H9 (cell line): ENCODE measurements around the gene ZNF416. TPM values are rescaled to one million over a fixed set of nuclear protein-coding genes. Genes with fewer than 3 reads are reported as not detected.

Experiments
- DNase-seq: peaks from one replicate; pipeline ENCODE4 v3.0.0-alpha.2; 2017
- H2AFZ ChIP-seq: one replicate; pipeline ENCODE4 v1.6.1; 2013; ENCODE audit warnings: mild to moderate bottlenecking, low read length, control low read depth, moderate library complexity
- H2AK5ac ChIP-seq: 2 replicates; pipeline ENCODE4 v1.6.1; 2013; ENCODE audit warnings: low read length, control low read depth, mixed read lengths; ENCODE audit not compliant: insufficient read length
- H2BK120ac ChIP-seq: one replicate; pipeline ENCODE4 v1.6.1; 2013; ENCODE audit warnings: low read depth, mild to moderate bottlenecking, low read length, control low read depth, inconsistent platforms; ENCODE audit not compliant: poor library complexity, severe bottlenecking
- H2BK12ac ChIP-seq: 2 replicates; pipeline ENCODE4 v1.6.1; 2013; ENCODE audit warnings: low read length, control low read depth, mixed read lengths, low read depth; ENCODE audit not compliant: insufficient read length
- H2BK15ac ChIP-seq: 2 replicates; pipeline ENCODE4 v1.6.1; 2013; ENCODE audit warnings: low read depth, low read length, control low read depth
- H2BK20ac ChIP-seq: one replicate; pipeline ENCODE4 v1.6.1; 2013; ENCODE audit warnings: low read depth, mild to moderate bottlenecking, low read length, control low read depth, inconsistent platforms; ENCODE audit not compliant: poor library complexity, severe bottlenecking
- H2BK5ac ChIP-seq: 2 replicates; pipeline ENCODE4 v1.6.1; 2013; ENCODE audit warnings: low read length, control low read depth, mixed read lengths; ENCODE audit not compliant: insufficient read length
- H3K14ac ChIP-seq: 2 replicates; pipeline ENCODE4 v1.6.1; 2013; ENCODE audit warnings: low read length, control low read depth; ENCODE audit not compliant: insufficient read depth
- H3K18ac ChIP-seq: 2 replicates; pipeline ENCODE4 v1.6.1; 2013; ENCODE audit warnings: low read depth, mild to moderate bottlenecking, mixed read lengths, low read length, control low read depth; ENCODE audit not compliant: insufficient read length
- H3K23ac ChIP-seq: 2 replicates; pipeline ENCODE4 v1.6.1; 2013; ENCODE audit warnings: low read length, control low read depth, mixed read lengths, low read depth; ENCODE audit not compliant: insufficient read length
- H3K23me2 ChIP-seq: 2 replicates; pipeline ENCODE4 v1.6.1; 2013; ENCODE audit warnings: low read depth, mild to moderate bottlenecking, mixed read lengths, low read length, control low read depth; ENCODE audit not compliant: insufficient read length, poor library complexity, severe bottlenecking
- H3K27ac ChIP-seq: 2 replicates; pipeline ENCODE4 v1.5.1; 2013; ENCODE audit warnings: low read length, control low read depth, mixed read lengths, low read depth; ENCODE audit not compliant: insufficient read length
- H3K27me3 ChIP-seq: 2 replicates; pipeline ENCODE4 v1.6.1; 2013; ENCODE audit warnings: low read length, control low read depth, inconsistent platforms; ENCODE audit not compliant: insufficient read depth
- H3K4ac ChIP-seq: 2 replicates; pipeline ENCODE4 v1.6.1; 2013; ENCODE audit warnings: low read depth, mild to moderate bottlenecking, control low read depth, inconsistent platforms, low read length, moderate library complexity
- H3K4me1 ChIP-seq: 2 replicates; pipeline ENCODE4 v1.6.1; 2013; ENCODE audit warnings: low read length, control low read depth, inconsistent platforms; ENCODE audit not compliant: insufficient read depth
- H3K4me2 ChIP-seq: 2 replicates; pipeline ENCODE4 v1.6.1; 2013; ENCODE audit warnings: low read length, control low read depth, mixed read lengths; ENCODE audit not compliant: insufficient read length, insufficient read depth
- H3K56ac ChIP-seq: 2 replicates; pipeline ENCODE4 v1.6.1; 2013; ENCODE audit warnings: low read depth, mild to moderate bottlenecking, mixed read lengths, low read length, control low read depth; ENCODE audit not compliant: insufficient read length
- H3K79me1 ChIP-seq: 2 replicates; pipeline ENCODE4 v1.6.1; 2013; ENCODE audit warnings: low read depth, mild to moderate bottlenecking, moderate library complexity, low read length, control low read depth, inconsistent platforms; ENCODE audit not compliant: insufficient read depth, poor library complexity, severe bottlenecking
- H3K79me2 ChIP-seq: 2 replicates; pipeline ENCODE4 v1.6.1; 2013; ENCODE audit warnings: low read length, control low read depth, inconsistent platforms; ENCODE audit not compliant: insufficient read depth
- H3K9ac ChIP-seq: 2 replicates; pipeline ENCODE4 v1.6.1; 2013; ENCODE audit warnings: low read length, control low read depth, mixed read lengths; ENCODE audit not compliant: insufficient read length; ENCODE audit errors: extremely low read depth
- H3K9me3 ChIP-seq: one replicate; pipeline ENCODE4 v1.6.1; 2013; ENCODE audit warnings: low read depth, low read length, inconsistent platforms; ENCODE audit not compliant: control insufficient read depth
- H3T11ph ChIP-seq: one replicate; pipeline ENCODE4 v1.6.1; 2013; ENCODE audit warnings: mild to moderate bottlenecking, low read length, control low read depth, inconsistent platforms
- H4K20me1 ChIP-seq: one replicate; pipeline ENCODE4 v1.6.1; 2013; ENCODE audit not compliant: control insufficient read depth, insufficient read length, insufficient read depth
- H4K5ac ChIP-seq: 2 replicates; pipeline ENCODE4 v1.6.1; 2013; ENCODE audit warnings: low read depth, mild to moderate bottlenecking, mixed read lengths, low read length, control low read depth; ENCODE audit not compliant: insufficient read length
- H4K8ac ChIP-seq: replicated peaks from 2 replicates; pipeline ENCODE4 v1.6.1; 2013; ENCODE audit warnings: low read length, control low read depth, mixed read lengths, low read depth; ENCODE audit not compliant: insufficient read length
- H4K91ac ChIP-seq: 2 replicates; pipeline ENCODE4 v1.6.1; 2013; ENCODE audit warnings: low read depth, mild to moderate bottlenecking, moderate library complexity, mixed read lengths, low read length, control low read depth; ENCODE audit not compliant: insufficient read length
- H3K27ac Mint-ChIP-seq, 3 experiments: 2 replicates in 2 of 3; 3 replicates in 1 of 3; pipeline ENCODE4 v1.8.0; 2020 to 2021; ENCODE audit warnings: mixed read lengths in 3 of 3, mild to moderate bottlenecking in 1 of 3, moderate library complexity in 1 of 3
- H3K27me3 Mint-ChIP-seq: 2 replicates; pipeline ENCODE4 v1.8.0; 2021; ENCODE audit warnings: low read depth, mild to moderate bottlenecking, moderate library complexity, mixed read lengths
- H3K36me3 Mint-ChIP-seq, 3 experiments: 2 replicates in 2 of 3; 3 replicates in 1 of 3; pipeline ENCODE4 v1.8.0; 2020 to 2021; ENCODE audit warnings: low read depth in 3 of 3, mixed read lengths in 3 of 3; ENCODE audit not compliant: insufficient read depth in 1 of 3
- H3K4me1 Mint-ChIP-seq, 2 experiments: 2 replicates each; pipeline ENCODE4 v1.8.0; 2020; ENCODE audit warnings: mixed read lengths in 2 of 2
- H3K4me3 Mint-ChIP-seq, 2 experiments: 2 replicates in 1 of 2; 3 replicates in 1 of 2; pipeline ENCODE4 v1.8.0; 2020 to 2021; ENCODE audit warnings: mild to moderate bottlenecking in 2 of 2, mixed read lengths in 2 of 2, moderate library complexity in 1 of 2
- H3K9me3 Mint-ChIP-seq, 2 experiments: 2 replicates in 1 of 2; 3 replicates in 1 of 2; pipeline ENCODE4 v1.8.0; 2020; ENCODE audit warnings: mild to moderate bottlenecking in 2 of 2, mixed read lengths in 2 of 2, moderate library complexity in 1 of 2
- WGBS: extraction: QIAGEN DNeasy Blood & Tissue Kit; methylation state at CpG from one replicate; pipeline ENCODE4 v1.1.7; 2013; ENCODE audit warnings: missing lambda C conversion rate, low lambda C conversion rate, mixed read lengths; ENCODE audit not compliant: insufficient read length; ENCODE audit errors: extremely low coverage; 5-methylcytosine and 5-hydroxymethylcytosine counted together
- total RNA-seq: library from RNA; stranded (reverse); gene quantifications from 2 replicates; pipeline ENCODE4 v1.2.1, GENCODE V29; 2021
- TF ChIP-seq, protein P1 (sequence below): fragments of 200-600 bp; sonication (generic); conservative IDR thresholded peaks from 3 replicates; pipeline ENCODE4 v1.8.0; 2021; ENCODE audit warnings: antibody characterized with exemption, mild to moderate bottlenecking

ZNF416 gene
- total RNA-seq, 1 experiment from 2014 or later, result 10.9 TPM

DNA sequence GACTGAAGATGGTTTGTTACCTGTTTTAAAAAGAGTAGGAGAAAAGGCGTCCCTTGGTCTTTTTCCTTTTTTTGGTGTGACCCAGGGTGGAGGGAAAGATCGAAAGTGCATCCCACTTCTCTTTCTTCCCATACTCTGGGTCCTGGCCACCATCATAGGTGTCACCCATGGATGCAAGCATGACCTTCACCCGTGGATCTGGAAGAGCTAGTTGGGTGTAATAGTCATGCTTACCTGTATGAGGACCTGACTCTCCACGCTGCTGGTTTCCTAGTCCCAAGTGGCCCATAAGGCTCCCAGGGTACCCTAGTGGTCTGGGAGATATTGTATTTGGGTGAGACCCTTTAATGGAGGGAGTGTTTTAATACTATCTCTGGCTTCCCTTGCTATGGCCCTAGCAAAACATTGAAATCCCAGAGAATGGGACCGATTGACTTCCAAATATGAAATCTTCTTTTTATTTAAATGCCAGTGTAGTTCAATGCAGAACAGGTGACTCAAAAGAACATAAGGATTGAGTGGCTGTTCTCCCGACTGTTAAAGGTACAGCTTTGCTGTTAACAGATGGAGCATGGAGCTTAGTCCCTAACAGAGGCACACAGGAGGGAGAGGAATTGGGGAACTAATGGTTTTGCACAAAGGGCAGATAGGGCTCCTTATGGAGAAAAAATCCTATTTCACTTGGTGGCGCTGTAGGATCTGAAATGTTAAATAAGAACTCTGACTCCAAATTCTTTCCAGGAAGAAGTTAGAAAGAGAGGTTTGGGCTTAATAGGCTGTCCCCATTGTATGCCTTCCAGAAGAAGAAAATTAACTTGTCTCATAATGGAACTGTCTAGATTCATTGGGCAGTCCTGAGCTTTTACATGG lies 12.1 kb downstream of the ZNF416 start:
- H3K56ac ChIP-seq, result no peak overlapping the region
- no CpG with 5 or more reads among the region's 7 CpGs for WGBS
- H4K91ac ChIP-seq, result no peak overlapping the region
- H2AK5ac ChIP-seq, result no peak overlapping the region
- Mint-ChIP-seq H3K9me3 (peaks cover 97% of the 10 kb centered on the region in 2 experiments), H3K27me3 (peaks cover 37% of the 10 kb centered on the region), H3K4me3 (no peak overlapping the region), H3K36me3 (peaks cover 27 to 45% (median 28%) of the 10 kb centered on the region in 3 experiments), H3K27ac (no peak overlapping the region), H3K4me1 (no peaks in the 10 kb centered on the region)
- no peak overlapping the region for H3T11ph ChIP-seq
- no peak overlapping the region for H3K23ac ChIP-seq
- H3K23me2 ChIP-seq, result no peaks in the 10 kb centered on the region
- TF ChIP-seq, protein P1, sequence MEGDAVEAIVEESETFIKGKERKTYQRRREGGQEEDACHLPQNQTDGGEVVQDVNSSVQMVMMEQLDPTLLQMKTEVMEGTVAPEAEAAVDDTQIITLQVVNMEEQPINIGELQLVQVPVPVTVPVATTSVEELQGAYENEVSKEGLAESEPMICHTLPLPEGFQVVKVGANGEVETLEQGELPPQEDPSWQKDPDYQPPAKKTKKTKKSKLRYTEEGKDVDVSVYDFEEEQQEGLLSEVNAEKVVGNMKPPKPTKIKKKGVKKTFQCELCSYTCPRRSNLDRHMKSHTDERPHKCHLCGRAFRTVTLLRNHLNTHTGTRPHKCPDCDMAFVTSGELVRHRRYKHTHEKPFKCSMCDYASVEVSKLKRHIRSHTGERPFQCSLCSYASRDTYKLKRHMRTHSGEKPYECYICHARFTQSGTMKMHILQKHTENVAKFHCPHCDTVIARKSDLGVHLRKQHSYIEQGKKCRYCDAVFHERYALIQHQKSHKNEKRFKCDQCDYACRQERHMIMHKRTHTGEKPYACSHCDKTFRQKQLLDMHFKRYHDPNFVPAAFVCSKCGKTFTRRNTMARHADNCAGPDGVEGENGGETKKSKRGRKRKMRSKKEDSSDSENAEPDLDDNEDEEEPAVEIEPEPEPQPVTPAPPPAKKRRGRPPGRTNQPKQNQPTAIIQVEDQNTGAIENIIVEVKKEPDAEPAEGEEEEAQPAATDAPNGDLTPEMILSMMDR, result 0 out of 3 replicates have a peak, but pooled peaks have one; percentile 19
- H3K27ac ChIP-seq, result no peak overlapping the region
- no peak overlapping the region for H2BK120ac ChIP-seq
- H4K8ac ChIP-seq, result no peak overlapping the region
- DNase-seq, result no peak
- H3K4me1 ChIP-seq, result no peaks in the 10 kb centered on the region
- no peak overlapping the region for H2BK20ac ChIP-seq
- no peak overlapping the region for H3K14ac ChIP-seq
- H4K20me1 ChIP-seq, result no peaks in the 10 kb centered on the region
- H3K79me2 ChIP-seq, result no peaks in the 10 kb centered on the region
- no peak overlapping the region for H4K5ac ChIP-seq
- H2BK5ac ChIP-seq, result no peak overlapping the region
- no peak overlapping the region for H2BK12ac ChIP-seq
- H3K9ac ChIP-seq, result no peak overlapping the region
- H3K4ac ChIP-seq, result no peak overlapping the region
- H3K27me3 ChIP-seq, result no peaks in the 10 kb centered on the region
- H3K18ac ChIP-seq, result no peak overlapping the region
- H3K4me2 ChIP-seq, result no peak overlapping the region
- no peaks in the 10 kb centered on the region for H3K79me1 ChIP-seq
- peaks cover 76% of the 10 kb centered on the region for H3K9me3 ChIP-seq
- no peak overlapping the region for H2AFZ ChIP-seq
- no peak overlapping the region for H2BK15ac ChIP-seq
